T1000 (cell line): ENCODE measurements around the gene NANS.
"Not testable (repeated sequence)": the region's sequence is repeated elsewhere in the genome, so short reads cannot be mapped to it uniquely, and the experiment has no call there.

Experiments
- DNase-seq: peaks from one replicate; lab custom pipeline; 2025; ENCODE audit warnings: mixed read lengths; lab: John Stamatoyannopoulos, UW

The NANS gene

DNA sequence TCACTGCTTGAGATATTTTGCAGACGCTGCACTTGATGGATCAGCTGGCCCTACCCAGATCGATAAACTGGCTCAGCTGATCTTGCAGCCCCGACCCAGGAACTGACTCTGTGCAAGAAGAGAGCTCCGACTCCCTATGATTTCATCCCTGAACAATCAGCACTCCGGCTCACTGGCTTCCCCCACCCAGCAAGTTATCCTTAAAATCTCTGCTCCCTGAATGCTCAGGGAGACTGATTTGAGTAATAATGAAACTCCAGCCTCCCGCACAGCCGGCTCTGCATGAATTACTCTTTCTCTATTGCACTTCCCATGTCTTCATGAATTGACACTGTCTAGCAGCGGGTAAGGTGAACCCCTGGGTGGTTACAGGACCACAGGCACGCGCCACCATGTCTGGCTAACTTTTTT lies 16.9 kb upstream of the NANS start:
- no peak for DNase-seq

DNA sequence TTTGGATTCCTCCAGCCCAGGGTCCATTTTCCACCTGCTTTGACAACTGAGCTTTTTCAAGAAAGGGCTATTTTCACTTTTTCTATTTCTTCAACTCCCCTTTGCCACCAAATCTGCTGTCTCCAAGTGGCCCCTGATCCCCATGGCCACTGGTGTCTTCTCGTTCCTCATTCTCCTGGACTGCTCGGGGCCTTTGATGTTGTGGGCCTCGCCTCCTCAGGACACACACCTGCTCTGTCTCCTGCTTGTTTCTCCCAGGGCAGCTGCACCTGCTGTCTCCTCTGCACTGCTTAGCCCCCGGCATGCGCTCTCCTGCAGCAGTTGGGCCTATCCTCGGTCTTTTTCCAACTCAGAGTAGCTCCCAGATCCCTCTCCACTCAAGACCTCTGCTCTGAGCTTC lies 16.3 kb upstream of the NANS start:
- DNase-seq, result no peak

DNA sequence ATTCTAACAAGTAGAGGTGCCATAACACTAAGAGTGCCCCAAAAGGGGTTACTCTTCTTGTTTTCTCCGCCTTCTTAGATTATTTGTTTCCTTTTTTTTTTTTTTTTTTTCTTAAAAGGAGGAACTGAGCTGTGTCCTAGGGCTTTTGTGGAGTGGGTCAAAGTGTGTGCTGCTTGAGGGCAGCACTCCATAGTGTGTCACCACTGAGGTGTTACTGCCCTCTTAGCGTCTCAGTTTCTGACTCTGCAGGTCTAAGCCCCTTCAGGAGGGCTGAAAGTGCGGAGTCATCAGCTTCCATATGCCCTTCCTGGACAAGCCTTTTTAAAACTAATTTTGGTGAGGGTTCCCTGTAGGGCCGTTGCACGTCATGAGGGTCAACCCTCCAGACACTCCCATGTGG lies 12.6 kb upstream of the NANS start:
- DNase-seq, result no peak

DNA sequence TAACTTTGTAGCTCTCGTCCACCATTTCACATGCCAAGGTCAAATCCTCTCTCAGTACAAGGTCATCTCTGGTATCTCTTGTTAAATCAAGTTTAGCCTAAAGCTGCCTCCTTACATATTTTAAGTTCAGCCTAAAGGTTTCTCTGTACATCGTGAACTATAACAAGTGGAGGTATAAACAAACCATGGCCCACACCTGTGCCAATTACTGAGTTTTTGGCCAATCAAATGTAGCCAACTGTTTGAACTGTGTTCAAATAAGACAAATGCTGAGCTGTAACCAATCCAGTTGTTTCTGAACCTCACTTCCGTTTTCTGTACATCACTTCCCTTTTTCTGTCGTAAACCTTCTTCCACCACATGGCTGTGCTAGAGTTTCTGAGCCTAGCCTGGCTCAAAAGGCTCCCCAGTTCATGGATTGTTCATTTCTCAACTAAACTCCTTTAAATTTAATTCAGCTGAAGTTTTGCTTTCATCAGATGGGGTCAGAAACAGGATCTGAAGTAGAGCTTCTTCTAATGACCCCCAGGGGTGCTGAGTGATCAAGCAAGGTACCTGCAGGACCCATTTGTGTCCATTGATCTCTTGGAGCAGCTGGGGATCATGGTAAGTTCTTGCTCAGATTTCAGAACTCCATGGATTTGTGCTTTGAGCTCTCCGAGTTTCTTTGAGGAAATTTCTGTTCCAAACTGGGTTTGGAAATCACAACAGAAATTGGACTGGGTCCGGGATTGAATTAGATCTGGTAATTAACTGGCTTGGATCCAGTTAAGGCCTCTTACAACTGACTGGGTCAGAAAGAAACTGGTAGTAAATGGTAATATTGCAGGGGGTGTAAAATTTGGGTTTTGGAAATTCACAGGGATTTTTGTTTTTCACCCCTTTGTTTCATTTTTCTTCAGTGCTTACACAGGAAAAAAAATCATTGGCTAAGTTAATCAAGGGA lies 11.0 kb upstream of the NANS start:
- DNase-seq, result no peak

DNA sequence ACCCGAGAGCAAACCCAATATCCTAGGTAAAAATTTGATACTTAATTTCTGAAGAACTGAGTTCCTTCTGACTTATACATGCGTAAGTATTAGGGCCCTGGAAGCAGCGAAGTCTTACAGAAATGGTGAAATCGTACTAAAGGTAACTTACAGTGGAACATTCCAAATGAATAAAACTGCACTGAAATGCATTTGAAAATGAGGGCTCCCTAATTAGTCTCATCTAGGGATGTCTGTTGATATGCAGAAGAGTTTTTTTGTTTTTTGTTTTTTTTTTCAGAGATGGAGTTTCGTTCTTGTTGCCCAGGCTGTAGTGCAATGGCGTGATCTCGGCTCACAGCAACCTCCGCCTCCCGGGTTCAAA lies 10.4 kb upstream of the NANS start:
- no peak for DNase-seq

DNA sequence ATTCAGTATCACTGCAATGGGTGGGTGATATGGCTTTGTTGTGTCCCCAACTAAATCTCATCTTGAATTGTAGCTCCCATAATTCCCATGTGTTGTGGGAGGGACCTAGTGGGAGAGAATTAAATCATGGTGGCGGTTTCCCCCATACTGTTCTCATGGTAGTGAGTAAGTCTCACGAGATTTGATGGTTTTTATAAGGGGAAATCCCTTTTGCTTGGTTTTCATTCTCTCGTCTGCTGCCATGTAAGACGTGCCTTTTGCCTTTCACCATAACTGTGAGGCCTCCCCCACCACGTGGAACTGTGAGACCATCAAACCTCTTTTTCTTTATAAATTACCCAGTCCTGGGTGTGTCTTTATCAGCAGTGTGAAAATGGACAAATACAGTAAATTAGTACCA lies 9.5 kb upstream of the NANS start:
- DNase-seq, result no peak

DNA sequence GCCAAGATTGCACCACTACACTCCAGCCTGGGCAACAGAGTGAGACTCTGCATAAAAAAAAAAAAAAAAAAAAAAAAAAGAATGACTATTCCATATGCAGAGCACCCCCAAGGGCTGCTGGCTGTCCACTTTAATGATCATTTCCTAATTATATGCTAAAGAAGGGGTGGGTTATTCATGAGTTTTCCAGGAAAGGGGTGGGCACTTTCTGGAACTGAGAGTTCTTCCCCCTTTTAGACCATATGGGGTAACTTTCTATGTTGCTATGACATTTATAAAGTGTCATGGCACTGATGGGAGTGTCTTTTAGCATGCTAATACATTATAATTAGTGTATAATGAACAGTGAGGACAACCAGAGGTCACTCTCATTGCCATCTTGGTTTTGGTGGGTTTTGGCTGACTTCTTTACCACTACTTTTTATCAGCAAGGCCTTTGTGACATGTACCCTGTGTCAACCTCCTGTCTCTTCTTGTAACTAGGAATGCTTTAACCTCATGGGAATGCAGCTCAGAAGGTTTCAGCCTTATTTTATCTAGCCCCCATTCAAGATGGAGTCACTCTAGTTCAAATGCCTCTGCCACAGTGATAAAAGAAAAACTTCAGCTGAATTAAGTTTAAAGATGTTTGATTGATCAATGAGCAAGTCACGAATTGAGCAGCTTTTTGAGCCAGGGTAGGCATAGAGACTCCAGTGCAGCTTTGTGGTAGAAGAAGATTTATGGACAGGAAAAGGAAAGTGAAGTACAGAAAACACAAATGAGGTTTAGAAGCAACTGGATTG lies 7.1 kb upstream of the NANS start:
- no peak for DNase-seq

DNA sequence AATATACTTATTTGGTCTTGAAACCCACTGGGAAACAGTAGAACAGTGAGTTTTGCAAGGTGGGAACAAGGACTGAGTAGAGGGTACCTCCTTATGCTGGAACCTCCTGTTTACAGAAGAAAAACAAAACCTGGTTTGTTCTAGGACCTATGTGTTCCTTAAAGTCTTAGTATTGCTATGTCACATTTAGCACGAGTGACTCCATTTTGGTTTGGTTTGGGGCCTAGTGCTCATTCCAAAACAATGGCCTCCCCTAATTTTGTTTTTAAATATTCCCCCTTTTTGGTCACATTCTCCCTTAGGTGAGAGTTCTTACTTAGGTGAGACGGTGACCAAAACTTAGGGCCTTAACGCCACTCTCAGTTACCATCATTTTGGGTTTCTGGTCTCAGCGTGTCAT lies 6.2 kb upstream of the NANS start:
- no peak for DNase-seq

DNA sequence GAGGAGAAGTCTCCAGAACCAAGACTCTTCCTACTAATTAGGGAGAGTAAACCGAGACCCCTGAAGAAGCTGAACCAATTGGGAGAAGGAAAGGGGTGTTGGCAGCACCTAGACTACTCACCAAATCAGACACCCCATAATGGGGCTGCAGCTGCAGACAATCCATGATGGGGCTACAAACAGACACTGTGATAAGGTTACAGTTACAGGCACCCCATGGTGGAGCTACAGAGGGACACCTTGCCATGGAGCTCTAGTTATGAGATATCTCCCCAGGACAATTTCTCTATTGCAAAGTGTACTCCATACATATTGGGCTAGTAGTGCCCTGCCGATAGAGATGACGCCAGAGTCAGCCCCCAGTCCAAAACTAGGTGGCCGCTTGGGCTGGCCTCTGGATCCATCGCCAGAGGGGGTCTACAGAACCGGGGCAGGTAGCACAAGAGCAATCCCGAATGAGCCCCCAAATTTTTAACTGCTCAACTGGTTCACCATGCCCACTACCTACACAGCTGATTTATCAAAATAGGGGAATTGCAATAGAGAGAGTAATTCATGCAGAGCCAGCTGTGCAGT lies 2.1 kb upstream of the NANS start:
- DNase-seq, result no peak

DNA sequence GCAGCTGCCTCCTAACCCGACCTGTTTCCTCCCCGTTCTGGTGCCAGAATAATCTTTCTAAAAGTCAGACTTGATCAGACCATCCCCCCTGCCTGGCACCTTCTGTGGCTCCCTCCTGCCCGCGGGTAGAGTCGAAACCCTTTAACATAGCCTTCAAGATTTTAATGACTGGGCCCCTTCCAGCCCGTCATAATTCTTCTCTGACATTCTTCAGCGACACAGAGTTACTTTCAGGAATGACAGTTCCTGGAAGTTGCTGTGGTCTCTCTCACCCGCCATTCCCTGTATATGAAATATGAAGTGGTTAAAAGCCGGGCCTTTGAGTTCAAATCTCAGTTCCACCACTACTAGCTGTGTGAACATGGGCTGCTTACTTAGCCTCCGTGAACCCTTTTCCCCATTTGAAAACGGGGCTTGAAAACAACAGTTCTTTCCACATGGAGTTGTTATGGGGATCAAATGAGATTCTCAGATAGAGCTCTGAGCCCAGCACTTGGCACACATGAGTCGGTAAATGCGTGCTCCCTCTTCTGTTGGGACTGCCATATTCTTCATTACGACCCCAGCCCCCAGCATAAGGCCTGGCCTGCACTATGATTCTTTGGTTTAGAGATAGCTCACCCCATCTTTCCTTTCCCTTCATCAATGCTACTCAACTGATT lies 737 bp downstream of the NANS start:
- DNase-seq, result no peak

DNA sequence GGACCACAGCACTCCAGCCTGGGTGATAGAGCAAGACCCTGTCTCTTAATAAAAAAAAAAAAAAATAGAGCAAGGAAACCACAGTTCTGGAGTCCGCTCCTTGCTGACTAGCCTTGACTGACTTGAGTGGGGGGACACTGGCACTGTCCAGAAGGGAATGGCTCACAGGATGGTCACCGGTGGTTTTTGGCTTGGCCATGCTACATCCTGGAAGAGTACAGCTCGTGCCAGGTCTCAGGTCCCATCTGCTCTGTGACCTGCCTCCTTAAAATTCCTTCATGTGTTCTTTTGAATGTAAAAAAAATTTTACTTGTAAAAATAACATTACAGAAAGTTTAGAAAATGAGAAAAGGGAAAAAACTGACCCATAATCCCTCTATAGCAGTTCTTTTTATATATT lies 5.6 kb downstream of the NANS start:
- DNase-seq, result no peak

DNA sequence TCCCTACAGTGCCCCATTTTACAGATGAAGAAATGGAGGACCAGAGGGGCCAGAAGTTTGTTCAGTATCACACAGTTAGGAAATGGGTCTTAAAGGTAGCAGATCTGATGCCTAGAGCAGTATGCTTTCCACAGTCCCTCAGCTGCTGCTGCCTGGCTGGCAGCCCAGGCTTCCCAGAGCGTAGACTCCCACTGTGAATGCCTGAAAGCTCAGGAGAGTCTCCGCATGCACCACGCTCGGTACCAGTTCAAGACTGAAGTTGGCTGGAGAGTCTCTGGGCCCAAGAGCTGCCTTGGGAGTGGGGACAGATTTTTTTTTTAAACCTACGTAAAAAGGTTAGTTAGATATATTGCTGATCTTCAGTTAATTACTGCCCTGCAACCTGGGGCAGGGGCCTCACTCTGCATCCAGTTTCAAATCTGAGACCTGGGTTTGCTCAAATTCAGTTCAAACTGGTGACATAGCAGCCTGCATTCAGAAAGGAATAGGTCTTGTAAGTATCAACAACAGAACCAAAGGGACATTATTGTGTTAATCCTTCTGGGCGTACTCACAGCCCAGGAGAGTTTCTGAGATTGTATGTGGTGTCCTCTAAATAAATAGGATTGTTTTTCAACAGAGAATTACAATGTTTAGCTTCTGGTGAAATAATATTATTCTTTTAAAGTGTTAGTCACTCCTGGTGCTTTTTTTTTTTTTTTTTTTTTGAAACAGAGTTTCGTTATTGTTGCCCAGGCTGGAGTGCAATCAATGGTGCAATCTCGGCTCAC lies 8.3 kb downstream of the NANS start:
- no peak for DNase-seq

DNA sequence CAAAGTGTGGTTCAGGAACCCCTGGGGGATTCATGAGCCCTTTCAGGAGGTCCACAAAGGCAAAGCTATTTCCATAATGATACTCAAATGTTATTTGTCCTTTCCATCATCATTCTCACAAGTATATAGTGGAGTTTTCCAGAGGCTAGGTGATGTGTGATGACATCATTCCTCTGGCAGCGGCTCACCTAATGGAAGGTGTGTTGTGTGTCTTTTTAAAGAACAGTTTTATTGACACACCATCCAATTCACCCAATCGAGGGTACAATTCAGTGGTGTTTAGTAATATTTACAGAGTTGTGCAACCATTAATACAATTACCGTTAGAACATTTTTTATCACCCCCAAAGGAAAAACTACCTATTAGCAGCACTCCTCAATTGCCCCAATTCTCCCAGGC lies 9.7 kb downstream of the NANS start:
- DNase-seq, result no peak

DNA sequence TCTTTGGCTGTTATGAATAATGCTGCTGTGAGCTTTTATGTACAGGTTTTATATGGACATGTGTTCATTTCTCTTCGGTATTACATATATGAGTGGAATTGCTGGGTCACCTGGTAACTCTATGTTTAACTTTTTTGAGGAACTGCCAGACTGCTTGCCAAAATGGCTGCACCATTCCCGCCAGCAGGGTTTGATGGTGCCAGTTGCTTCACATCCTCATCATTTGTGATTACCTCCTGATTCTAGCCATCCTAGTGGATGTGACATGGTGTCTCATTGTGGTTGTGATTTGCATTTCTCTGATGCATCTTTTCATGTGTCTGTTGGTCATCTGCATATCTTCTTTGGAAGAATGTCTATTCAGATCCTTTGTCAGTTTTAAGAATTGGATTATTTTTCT lies 10.7 kb downstream of the NANS start:
- no peak for DNase-seq

DNA sequence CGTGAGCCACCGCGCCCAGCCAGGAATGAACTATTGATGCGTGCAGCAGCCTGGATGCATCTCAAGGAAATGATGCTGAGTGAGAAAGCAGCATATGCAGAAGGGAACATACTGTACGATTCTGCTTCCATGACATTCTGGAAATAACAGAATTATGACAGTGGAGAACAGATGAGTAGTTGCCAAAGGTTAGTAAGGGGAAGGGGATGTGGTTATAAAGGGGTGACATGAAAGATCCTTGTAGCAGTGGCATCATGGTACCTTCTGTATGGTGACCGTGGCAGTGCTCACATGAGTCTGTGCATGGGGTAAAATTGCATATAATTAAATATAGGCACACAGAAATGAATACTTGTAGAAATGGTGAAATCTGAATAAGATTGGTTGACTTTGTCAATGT lies 13.0 kb downstream of the NANS start:
- DNase-seq, result no peak

DNA sequence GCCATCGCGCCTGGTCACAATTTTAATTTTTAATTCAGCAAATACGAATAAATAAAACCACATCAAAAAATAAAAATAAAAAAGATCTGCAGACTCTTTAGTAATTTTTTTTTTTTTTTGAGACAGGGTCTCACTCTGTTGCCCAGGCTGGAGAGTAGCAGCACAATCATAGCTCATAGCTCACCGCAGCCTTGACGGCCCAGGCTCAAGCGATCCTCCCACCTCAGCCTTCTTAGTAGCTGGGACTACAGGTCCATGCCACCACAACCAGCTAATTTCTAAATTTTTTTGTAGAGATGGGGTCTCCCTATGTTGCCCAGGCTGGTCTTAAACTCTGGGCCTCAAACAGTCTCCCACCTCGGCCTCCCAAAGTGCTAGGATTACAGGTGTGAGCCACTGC lies 14.2 kb downstream of the NANS start:
- DNase-seq, result no peak

DNA sequence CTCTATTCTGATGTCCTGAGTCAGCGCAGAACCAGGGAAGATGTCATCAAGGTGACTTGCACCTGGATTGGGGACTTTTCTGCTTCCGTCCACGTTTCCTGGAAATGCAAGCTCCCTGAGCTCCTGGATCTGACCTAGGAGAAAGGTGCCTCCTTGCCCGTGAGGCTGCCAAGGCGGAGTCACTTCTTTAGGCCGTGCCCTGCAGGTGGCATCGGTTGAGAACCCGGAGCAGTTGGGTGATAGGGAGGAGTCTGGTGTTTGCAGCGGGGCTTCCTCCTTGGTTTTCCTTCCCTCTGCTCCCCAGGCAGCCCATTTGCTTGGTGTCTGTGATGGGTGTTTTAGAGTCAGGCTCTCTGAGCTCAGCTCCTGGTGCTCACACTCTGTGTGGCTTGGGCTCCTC lies 15.2 kb downstream of the NANS start:
- DNase-seq, result no peak

DNA sequence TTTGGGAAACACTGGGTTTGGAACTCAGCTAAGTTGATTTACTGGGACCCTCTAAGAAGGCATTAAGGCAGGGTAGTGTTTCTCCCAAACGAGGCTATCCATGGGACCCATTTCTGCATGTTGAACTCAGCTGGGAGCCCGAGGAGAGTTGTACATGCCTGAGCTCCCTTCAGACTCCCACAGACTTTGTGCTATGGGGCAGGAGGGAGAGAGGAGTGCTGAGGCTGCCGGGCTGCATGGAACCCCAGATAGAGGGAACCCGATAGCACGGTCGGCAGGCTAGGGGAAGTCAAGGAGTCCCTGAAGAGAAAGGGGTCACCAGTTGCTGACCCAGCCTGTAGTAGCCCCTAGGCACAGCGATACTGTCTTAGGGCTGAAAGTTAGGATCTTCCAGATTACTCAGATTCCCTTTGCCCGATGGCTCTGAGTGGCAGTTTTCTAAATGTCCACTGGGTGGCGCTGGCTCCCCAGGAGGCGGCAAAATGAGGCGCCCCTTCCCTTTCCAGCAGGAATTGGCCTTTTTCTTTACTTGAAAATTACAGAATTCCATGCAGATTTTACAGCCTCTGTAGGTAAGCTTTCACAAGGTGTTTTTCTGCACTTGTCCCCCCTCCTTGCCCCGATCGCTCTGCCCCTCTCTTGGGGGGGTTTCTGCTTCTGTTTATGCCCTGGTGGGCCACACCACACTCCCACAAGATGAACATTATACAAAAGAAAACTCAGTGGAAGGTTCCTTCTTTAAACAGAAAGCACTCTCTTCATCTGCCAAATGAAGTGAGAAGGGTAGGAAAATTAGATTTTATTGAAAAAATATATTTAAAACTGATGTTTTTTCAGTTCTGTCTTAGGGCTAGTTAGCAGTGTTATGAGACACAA lies 17.8 kb downstream of the NANS start:
- DNase-seq, result peak; percentile 51

DNA sequence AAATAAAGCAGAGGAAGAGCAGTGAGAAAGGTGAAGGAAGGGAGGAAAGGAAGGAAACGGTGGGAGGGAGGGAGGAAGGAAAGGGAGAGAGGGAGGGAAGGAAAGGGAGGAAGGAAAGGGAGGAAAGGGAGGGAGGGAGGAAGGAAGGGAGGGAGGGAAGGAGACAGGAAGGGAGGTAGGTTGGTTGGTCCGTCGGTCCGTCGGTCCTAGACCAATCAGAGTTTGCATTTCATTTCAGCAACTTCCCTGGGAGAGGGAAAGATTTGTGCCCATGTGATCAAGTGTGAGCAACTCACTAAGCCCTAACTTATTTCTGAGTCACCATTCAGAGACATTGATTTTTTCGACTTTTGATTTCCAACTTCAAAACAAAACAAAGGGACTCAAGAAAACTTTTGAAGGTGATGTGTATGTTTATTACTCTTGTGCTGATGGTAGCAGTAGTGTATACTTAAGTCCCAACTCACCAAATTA lies 18.8 kb downstream of the NANS start:
- peak; percentile 25 for DNase-seq

DNA sequence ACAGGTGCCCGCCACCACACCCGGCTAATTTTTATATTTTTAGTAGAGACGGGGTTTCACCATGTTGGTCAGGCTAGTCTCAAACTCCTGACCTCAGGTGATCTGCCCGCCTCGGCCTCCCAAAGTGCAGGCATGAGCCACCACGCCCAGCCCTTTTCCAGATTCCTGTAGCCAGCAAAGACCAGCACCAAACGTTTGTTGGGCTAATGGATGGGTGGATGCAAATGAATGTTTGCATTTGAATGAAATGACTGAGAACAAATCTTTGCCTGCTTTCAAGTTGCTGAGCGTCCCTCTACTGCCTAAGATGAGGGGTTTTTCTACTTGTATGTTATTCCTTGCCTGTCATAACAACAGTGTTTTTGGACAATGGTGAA lies 20.0 kb downstream of the NANS start:
- not testable (repeated sequence) for DNase-seq

DNA sequence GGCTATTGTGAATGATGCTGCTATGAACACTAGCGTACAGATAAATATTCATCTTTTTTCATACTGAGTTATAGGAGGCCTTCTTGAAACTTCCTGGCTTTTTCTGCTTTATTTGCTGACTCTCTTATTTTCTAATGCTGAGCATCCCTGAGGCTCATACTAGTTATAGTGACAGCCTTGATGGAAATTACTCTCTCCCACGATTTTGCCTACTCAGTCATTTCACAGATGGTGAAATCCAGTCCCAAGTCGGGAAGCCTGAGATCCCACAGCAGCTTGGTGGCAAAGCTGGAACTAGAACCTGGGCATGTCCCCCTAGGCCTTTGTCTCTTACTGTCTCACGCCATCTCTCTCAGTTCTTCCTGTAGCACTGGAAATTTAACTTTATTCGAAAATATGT lies 22.4 kb downstream of the NANS start:
- DNase-seq, result no peak
